Stimulated activated CD8-positive, alpha-beta memory T cell treated with anti-CD3 and anti-CD28 coated beads, Interleukin-7, amount 100 ng/mL, for 48 hours (primary cell): Measurements from ENCODE around the gene LHFPL3.
A peak's percentile ranks its signal among the peaks of the same experiment; 100 is the strongest.

Source experiments
- DNase-seq, 2 donors: peaks; one replicate each; pipeline ENCODE4 v3.0.0-alpha.2; 2020; ENCODE audit warnings: low read depth in 1 of 2; ENCODE audit errors: extremely low read depth in 1 of 2

Gene LHFPL3

DNA sequence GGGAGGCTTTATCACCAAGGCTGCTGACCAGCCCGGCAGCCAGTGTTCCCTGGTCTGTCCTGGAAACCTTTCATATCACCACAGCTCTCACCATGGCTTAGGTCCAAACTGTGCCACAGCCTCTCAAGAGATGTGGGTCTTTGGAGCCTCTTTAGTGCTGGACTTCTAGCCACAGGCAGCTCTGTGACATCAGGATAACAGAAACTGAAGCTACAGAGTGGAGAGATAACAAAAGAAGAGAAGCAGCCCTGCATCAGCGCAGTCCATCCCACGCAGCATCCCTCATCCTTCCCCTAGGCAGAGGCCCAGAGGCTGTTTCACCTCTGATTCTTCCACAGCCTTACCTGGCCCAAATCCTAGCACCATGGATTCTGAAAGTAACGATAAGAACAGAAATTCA, 497.7 kb downstream of the LHFPL3 start:
- DNase-seq, result no peak

DNA sequence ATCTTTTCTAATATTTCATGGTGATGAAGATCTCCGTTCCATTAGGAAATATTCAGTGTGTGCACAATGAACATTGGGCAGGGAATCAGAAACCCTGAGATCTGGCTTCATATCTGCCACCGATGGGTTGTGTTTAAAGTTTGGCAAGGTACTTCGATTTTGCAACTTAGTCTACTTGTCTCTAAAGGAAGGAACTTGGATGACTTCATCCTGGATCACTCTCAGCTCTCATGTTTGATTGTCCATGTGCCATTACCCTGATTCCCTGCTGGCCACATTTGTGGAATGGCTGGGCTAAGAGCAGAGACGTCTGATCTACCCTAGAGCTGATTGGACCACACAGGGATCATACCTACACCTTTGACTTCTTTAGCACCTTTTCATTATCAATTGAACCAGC, 508.6 kb downstream of the LHFPL3 start:
- DNase-seq, result no peak

DNA sequence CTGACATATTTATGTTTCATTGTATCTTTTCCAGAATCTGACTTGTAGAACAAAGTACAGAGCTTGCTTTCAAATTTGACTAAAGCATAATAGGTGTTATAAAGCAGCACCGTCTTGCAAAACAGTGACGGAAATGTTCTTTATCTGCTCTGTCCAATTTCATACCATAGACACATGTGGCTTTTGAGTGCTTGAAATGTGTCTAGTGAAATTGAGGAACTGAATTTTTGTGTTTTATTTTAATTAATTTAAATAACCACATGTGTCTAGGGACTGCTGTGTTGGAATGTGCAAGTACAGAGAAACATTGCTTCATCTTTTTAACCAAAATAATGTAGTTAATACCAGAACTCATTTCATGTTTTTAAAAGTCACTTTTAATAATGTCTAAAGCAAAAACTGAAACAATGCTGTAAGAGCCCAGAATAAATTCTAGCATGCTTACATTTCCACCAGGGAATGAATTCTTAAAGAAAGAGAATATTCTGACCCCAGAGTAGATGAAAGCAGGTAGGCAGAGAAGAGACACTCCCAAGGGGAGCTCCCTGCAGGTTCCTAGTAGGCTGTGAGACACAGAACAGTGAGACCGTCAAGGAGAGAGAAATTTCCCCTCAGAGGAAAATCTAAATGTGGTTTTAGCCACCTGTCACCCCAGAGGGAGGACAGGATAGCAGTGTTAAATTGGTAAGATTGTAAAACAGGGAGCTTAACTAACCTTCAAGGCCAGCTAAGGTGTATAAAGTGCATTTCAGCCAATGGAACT, 510.3 kb downstream of the LHFPL3 start:
- no peak for DNase-seq

DNA sequence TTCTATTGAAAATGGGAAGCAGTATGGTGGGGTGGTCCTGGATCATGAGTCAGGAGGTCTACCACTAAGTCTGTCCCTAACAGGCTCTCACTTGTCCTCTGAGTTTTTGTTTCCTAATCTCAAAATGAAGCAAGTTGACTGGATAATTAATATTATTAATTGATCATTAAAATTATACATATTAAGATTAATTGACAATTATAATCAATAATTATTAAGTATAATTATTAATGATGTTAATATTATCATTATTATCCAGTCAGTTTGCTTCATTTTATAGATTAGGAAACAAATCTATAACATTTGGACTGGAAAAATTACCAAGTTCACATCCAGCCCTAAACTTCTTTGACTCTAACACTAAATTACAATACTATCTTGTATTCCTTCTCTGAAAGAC, 511.4 kb downstream of the LHFPL3 start:
- DNase-seq, result no peak

DNA sequence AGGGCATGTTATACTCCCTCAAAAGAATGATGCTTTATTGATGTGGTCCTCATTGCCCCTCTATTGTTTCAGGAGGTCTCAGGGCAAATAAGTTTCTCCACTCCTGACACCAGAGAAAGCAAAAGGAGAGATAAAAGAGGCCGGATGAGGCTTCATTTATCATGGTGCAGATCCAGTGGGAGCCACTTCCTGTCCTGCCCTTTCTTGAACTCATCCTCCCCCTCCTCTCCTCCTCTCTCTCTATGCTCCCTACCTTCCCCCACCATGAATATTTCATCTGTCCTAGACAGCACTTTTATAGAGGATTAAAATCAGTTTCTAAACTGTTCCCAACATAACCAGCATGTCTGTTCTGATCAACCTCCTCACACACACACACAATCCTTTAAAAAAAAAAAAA, 513.4 kb downstream of the LHFPL3 start:
- no peak for DNase-seq

DNA sequence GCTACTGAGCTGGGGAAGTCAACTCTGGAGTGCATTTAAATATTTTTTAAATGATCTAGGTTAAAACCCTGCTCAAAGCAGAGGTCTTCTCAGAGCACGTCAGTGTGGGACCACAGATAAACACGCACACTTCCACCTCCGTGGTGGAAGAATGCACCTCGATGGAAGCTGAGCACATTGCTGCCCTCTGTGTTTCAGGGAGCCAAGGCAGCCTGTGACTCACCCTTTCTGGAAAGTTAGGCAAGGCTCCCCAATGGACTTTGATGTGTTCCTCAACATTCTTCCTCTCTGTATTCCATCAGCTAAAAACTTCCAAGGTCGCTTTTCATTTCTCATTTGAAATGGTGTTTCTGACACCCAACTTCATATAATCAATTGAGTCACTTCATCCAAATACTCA, 514.8 kb downstream of the LHFPL3 start:
- no peak for DNase-seq

DNA sequence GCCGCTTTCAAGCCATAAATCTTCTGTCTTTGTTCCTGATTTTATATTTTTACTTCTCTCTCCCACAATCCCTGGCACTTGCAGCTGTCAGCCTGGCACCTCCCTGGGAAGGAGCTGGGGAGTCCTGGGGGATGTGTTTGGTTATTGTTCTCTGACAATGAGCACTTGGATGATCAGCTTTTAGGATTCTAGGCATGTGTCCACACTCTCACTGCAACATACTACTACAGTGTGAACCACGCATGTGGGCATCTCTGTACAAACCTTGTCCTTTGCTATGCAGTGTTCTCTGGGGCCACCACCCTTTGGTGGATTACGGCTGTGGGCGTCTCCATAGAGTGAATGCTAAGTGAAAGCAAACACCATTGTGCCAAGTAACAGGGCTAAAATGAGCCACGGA, 517.2 kb downstream of the LHFPL3 start:
- no peak for DNase-seq

DNA sequence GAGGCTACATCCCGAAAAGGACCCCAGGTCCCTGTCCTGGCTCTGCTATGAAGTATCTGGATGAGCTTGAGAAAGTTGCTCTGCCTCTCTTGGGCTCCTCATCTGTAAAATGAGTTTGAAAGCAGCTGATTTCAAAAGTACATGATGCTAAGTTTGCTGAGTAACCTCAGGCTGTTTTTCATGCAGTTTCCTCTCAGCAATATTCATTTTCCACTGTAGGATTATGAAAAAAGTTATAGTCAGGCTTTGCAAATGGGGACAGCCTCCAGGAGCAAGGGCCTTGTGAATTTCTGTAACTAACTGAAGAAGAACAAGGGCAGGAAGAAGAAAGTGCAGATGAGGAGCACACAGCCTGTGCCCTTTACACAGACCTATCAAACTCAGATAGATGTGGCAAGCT, 518.3 kb downstream of the LHFPL3 start:
- DNase-seq, result no peak

DNA sequence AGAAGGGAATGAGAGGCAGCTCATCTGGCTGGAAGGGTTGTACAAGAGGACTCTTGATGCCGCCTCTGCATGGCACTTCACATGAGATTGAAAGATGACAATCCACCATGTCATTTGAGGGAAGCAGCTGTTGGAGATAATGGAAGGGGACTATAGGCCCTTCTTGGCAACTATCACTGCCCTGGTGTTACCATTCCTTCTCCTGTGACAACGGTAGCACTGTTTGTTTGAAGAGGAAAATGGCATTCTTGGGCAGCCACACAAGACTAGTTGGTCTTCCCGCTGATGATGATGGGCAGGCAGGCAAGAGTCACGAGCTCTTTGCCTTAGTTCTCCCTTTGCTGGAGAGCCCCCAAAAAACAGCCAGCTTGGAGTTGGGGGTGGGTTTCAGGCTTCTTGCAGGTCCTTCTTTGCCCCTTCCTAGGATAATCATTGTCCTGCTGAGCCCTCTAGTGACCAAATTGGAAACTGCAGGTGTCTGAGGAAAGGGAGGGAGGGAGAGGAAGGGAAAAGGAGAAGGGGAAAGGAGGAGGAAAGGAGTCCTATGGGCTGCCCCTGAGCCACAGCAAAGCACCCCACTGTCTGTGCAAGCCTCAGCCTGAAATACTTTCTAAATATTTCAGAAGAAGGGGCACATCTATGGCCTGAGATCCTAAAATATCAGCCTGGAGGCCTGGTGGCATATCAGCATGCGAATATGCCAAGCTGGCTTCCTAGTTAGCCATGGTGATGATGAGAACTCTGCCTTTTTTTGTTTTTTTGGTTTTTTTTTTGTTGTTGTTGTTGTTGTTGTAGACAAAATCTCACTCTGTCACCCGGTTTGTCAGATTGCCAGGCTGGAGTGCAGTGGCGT, 520.0 kb downstream of the LHFPL3 start:
- peak in 1 of 2 donors; percentile 9 for DNase-seq

DNA sequence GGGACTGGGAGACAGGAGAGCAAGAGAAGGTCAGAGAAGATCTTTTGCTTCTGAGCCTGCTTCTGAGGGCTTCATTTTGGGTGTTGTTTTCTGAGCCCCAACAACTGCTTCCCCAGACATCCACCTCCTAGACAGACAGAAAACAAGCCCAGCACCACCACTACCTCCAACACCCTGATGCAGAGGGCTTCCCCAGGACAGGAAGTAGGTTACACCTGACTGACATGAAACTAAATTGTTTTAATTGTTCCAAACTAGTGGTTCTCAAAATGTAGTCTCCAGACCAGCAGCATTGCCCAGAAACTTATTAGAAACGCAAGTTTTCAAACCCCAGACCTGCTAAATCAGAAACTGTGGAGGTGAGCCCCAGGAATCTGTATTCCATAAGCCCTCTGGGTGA, 522.0 kb downstream of the LHFPL3 start:
- no peak for DNase-seq

DNA sequence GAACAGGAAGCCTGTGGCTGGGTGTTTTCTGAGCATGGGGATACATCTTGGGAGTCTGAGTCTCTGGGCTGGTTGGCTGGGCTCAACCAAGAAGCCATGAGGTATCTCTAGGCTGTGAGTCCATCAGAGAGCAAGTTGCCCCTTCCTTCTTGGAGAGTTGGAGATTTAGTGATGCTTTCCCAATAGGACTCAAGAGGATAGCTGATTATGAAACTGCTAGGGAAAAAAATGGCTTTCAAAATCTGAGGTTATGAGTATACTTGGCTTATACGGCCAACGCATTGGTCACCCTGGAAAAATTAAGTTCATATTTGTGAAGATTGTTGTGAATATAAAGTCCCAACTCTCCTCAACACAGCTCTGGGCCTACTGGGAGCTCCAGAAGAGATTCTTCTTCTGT, 522.9 kb downstream of the LHFPL3 start:
- DNase-seq, result no peak

DNA sequence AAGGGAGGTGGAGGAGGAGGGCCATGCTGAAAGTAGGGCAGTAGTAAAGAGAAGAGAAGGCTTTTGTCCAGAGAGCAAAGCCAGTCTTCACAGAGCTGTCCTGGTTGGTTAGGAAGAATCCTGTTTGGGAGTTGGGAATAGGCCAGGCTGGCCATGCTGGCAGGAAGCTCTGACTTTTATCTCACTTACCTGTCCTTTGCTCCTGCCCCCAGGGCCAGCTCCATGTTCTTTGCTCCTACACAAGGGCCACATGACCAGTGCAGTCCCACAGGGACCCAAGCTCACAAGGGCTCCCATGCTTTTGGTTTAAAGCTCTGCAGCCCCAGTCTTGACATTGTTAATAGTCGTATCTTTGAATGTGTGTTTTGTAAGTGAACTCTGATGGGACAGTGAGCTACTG, 524.0 kb downstream of the LHFPL3 start:
- DNase-seq, result no peak

DNA sequence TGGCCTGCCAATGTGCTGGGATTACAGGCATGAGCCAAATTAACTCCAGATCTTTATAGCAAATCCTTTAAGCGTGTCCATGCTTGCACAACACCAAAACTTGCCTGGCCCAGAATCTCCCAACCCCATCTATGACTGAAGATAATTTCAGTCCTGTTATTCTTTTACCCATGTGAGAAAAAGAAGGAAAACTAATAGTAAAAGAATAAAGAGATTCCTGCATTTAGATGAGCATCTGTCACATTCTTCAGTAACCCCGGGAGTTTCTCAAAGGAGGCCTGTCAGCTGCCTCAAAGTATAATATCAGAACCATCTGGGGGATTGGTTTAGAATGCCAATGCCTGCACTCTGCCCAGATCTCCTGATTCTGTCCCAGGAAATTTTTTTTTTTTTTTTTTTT, 527.5 kb downstream of the LHFPL3 start:
- no peak for DNase-seq

DNA sequence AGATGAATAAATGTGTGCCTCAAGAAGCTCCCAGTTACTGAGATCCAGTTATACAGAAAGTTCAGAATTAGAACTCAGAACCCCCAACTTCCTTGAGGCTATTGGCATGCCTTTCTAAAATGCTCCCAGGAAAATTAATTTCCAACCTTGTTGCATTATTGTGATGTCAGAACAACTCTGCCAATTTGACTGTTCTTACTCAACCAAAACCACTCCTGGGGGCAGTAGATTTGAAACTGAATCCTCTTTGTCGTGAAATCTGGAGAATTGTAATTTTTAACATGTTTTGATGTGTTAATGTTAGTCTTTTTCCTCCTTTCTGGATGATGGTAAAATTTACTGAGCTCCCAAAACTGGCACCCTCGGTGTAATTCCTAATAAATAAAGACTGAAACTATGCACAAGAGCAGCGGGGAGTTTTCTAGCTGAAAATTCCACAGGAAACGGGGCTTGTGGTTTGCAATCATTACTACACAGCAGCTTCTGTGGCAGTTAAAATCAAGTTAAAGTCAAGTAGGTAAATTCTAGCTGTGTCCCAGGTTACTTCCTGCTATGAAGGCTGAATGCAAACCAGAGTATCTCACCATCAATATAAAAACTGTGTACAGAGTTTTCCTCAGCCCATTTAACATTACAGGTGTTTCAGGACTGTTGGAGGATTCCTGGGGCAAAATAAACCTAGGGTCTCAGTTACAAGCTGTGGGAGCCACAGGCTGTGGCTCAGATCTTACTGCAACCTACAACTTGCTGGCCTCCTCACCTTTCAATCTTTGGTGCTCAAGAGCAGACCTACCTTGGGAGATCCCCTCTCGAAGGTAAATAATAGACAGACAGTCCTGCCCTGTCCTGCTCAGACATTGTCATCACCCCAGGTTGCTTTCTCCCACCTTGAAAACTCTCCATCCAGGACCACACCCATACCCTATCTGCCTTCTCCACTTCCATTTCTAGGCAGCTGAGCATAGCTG, 529.3 kb downstream of the LHFPL3 start:
- no peak for DNase-seq

DNA sequence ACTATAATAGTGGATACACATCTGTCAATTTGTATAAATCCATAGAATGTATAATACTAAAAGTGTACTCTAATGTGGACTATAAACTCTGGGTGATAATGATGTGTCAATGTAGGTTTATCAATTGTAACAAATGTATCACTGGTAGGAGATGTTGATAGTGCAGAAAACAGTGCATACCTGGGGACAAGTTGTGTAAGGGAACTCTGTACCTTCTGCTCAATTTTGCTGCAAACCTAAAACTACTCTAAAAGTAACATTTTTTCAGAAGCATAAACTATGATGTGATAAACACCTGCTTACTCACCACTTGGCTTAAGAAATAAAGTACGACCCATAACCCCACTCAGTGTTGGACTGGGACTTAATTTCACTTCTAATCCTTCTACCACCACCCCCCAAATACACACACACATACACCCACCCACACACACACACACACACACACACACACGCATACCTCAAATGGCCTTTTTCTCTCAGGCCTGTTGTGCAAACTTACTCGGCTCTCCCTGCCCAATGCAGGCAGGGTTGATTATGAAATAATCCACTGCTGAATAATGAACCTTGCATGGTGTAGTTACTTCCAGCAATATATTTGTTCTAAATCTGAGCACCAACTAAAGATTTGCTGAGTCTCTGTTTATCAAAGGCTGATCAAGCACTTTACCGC, 531.5 kb downstream of the LHFPL3 start:
- no peak for DNase-seq

DNA sequence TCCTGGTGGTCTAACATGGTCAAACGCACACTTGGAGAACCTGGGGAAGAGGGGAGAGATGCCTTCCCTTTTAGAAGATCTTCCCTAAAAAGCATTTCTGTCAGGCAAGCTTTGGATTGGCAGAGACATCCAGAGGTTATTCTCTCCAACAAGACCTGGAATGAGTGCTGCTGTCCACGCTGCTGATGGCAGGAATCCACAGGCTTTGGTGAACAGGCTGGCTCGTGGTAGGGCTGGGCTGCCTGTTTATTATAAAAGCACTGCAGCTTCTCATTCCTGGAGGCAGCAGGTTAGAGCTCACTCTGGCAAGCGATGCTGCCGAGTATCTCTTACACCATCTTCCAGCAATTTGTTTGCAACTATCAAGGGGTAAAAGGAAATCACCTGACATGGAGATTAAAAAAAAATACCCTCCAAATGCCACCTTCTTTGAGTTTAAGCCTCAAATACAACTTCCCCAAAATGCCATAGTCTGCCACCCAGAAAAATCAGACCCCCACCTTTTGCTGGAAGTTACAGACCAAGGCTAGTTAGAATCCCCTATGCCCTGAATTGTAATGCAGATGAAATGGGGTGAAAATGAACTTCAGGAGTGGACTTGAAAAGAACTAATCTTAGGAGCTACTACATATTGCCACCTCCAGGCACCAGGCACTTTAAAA, 533.5 kb downstream of the LHFPL3 start:
- no peak for DNase-seq

DNA sequence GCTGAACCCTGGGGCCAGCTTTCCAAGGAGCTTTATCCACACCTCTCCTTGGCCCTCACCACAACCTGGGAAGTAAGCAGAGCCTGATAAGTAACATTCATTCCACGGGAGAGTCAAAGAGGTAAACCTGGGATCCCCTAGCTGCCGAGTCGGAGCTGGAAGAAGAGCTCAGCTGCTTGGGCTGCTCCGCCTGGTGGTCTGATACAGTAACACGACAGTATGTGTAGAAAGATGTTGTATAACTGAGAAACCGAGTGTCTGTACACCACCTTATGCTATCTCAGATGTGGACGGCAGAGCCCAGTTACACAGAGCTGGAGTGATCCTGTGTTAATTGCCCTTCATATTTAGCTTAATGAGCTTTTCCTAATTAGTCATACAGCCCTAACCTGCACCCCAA, 534.3 kb downstream of the LHFPL3 start:
- DNase-seq, result no peak

DNA sequence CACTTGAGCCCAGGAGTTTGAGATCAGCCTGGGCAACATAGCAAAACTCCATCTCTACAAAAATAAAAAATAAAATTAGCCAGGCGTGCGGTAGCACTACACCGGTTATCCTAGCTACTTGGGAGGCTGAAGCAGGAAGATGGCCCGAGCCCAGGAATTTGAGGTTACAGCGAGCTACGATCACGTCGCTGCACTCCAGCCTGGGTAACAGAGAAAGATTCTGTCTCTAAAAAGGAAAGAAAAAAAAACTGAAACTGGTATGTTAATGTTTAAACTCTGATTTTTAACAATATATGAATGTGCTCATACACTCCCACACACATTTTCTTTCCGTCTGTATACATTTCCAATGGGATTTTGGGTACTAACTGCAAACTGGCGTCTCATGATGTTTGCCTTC, 545.0 kb downstream of the LHFPL3 start:
- DNase-seq, result no peak

DNA sequence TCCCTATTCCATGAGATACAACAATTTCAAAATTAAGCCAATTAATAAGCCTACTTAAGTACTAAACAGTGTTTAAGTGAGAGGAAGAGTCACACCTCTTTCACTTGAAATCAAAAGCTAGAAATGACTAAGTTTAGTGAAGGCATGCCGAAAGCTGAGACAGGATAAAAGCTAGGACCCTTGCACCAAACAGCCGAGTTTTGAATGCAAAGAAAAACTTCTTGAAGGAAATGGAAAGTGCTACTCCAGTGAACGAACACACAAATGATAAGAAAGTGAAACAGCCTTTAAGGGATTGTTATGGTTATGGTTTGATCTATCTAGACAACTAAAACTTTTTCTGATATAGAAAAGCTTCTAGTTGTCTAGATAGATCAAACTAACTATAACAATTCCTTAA, 550.2 kb downstream of the LHFPL3 start:
- DNase-seq, result no peak

DNA sequence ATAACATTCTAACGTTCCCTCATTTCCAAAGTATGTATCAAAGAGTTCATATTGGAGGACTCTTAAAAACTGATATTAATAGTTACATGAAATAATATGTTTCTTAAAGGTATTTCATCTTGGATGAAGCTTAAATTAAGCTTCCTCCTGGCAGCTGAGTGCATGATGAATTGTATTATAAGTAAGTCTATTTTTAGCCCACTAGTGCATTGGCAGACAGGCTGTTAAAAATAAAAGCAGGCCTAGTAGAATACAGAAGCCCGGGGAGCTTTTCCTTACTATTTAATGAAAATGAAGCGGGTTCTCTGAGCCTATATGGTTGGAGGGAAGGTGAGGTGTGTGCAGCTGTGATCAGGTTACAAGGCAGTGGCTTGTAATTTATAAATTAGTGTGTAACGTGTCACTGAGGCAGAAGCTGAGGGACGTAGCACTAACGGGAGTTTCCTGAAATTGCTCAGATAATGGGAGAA, 554.9 kb downstream of the LHFPL3 start:
- no peak for DNase-seq
